NCI-H526 (cell line): ENCODE data around the gene OTOP2.
"Not testable (repeated sequence)": the region's sequence is repeated elsewhere in the genome, so short reads cannot be mapped to it uniquely, and the experiment has no call there.

Source experiments
- DNase-seq, 2 experiments: peaks; one replicate each; lab custom pipeline; 2025; lab: John Stamatoyannopoulos, UW

The OTOP2 gene

DNA sequence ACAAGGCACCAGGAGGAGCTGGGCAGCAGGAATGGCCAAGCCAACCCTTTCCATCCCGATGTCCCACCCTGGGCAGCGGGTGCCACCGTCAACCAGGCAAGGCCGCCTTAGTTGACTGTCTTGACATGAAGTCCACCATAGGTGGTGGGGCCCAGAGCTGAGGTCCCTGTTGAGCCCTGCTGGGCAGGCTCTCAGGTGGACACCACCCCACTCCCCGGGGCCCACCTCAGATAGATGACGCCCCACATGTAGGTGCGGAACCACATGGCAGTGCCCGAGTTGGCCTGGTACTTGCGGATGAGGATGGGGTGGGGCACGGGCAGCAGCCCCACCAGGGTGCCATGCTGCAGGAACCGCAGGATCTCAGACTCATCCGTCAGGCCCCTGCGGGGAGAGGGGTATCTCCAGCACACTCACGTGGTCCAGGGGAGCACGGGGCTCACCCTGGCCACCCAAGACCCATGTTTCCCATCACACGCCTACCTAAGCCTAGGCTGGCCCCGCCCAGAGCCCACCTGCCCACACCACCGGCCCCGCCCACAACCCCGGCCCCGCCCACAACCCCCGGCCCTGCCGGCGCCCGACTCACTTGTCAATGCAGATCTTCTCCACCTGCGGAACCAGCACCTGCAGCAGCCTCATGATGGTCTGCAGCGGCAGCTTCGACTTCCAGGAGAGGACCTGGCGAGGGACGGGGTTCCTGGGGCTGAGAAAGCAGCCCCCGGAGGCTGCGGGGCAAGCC lies 27.8 kb downstream of the OTOP2 start:
- DNase-seq, result no peak

- DNase-seq, result no peak
These were observed 28.5 kb downstream of the OTOP2 start for GRCh38 chr17:74952431-74953133.

- DNase-seq, result no peak
These were observed 29.1 kb downstream of the OTOP2 start for GRCh38 chr17:74953134-74953687.

DNA sequence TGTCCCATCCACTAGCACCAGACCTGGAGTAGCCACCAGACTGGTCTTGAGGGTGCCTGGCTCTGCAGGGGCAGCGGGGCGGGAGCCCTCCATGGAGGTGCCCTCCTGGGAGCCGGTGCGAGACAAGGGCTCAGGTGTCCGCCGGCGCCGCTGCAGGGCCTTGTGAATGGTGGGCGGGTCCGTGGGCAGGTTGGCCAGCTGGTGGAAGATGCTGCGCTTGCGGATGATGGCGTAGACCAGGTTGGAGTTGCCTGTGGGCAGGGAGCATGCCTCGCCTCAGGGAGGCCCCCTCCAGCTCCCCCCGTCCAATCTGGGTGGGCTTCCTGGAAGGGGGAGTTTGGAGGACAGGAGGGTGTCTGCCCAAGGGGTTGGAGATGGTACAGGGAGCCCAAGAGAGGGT lies 30.0 kb downstream of the OTOP2 start:
- no peak for DNase-seq

DNA sequence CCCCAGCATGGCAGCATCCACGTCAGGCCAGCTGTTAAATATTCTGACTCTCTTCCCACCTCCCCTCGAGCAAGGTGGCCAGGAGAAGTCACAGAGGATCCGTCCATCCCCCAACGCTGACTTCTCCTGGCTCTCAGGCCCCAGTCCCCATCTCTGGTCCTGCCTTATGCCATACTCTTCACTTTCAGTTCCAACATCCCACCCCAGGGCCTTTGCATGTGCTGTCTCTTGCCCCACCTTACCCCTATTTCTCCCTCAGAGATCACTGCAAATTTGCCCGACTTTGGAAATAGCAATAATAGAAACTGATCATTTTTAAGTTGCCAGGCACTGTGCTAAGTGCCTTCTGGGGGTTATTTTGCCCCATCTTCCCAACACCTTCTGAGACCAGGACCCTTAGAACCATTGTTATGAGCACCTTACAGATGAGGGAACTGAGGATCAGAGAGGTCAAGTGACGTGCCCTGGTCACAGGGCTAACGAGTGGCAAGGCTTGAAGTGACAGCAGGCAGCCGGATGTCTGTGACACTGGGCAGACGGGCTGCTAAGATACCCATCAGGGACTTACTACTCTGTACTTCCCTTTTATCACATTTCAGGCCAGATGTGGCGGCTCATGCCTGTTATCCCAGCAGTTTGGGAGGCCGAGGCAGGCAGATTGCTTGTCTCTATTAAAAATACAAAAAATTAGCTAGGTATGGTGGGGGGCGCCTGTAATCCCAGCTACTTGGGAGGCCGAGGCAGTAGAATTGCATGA lies 30.8 kb downstream of the OTOP2 start:
- DNase-seq, result no peak

GRCh38 chr17:74956093-74956492 lies 32.0 kb downstream of the OTOP2 start:
- no peak for DNase-seq

DNA sequence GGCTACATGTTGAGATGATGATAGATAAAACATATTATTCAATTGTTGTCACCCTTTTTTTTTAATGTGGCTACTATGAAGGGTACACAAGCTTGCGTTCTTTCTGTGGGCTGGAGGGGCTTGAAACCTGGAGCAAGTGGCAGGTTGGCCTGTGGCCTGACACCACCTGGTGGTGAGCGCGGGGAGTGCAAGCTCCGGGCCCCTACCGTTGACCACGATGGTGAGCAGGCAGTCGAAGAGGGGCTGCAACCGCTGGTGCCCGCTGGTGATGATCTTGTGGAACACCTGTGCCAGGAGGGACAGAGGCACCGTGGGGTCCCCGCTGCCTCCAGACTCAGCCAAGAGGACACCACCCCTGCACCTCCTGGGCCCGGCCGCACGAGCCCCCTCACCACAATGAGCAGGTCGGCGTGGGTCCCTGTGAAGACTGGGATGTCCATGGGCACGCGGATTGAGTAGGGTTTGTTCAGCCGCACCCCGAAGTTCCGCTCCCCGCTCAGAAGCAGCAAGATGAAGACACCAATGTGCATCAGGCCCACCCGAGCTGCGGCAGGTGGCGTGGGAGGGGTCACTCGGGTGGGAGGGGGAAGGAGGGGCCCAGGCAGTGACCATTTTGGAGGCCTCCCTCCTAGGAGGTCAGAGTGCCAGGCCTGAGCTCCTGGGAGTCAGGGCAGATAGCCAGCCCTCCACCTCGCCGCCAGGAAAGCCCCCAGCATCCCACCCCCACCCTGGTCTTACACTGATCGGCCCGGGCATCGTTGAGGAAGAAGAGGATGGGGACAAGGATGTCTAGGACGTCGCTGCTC lies 34.1 kb downstream of the OTOP2 start:
- peak in 1 of 2 experiments; percentile 76 for DNase-seq

DNA sequence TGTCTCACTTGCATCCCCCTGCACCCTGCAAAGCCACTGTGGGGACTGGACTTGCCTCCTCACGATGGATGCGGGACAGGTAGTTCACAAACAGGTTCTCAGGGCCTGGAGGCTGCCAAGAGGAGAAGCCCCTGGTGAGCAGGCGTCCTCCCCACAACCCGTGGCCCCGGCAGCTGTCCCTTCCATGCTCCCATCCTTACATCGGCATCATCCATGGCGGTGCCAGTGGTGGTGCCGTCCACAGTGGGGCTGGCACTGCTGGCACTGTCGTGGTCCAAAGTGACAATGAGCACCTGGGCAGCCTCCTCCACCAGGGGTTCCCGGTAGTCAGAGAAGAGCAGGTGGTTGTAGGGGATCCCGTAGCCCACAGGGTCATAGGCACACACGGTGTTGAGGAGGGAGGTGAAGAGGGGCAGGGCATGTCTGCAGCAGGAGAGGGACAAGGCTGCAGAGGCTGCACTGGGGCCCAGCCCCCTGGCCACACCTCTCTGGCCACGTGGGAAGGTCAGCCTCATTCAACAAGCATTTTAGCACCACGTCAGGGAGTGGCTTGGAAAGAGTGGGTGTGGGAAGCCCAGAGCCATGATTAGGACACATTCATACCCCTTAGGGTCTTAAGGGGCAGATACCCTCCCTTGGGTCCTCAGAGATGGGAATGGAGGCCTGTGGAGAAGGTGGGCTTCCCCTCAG lies 35.9 kb downstream of the OTOP2 start:
- no peak for DNase-seq

GRCh38 chr17:74960570-74961342 lies 36.7 kb downstream of the OTOP2 start:
- peak; percentile 79 to 89 for DNase-seq

DNA sequence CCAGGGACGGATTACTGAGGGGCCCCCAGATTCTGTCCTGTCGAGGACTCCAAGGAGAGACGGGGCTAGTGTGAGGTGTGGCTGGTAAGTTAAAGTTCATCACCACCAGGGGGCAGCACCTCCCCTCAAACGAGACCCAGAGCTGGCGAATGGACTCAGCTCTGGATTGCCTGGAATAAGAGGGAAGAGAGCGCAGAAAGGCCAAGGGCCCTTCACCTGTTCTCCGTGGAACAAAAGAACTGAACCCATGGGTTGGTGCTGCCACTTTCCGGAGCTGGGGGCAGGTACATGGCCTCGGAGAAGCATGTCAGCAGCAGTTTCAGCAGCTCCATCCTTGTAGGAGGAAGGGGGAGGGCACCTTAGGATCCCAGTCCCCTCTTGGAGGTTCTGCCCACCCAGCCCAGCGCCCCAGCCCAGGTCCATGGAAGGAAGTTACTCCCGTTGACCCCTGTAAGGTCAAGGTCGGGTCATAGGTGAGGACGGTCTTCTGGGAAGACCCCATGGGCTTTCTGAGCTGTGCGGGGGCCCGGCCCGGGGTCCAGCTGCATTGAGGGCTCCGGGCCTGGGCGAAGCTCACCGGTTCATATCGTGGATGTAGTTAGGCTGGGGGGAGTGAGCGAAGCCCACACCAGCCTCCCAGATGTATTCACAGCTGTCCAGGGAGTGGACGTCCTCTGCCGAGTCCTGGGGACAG lies 37.7 kb downstream of the OTOP2 start:
- DNase-seq, result peak; percentile 83 to 95

- DNase-seq, result no peak
These were observed 38.7 kb downstream of the OTOP2 start for GRCh38 chr17:74962622-74963394.

GRCh38 chr17:74963656-74964055 lies 39.6 kb downstream of the OTOP2 start:
- no peak for DNase-seq

DNA sequence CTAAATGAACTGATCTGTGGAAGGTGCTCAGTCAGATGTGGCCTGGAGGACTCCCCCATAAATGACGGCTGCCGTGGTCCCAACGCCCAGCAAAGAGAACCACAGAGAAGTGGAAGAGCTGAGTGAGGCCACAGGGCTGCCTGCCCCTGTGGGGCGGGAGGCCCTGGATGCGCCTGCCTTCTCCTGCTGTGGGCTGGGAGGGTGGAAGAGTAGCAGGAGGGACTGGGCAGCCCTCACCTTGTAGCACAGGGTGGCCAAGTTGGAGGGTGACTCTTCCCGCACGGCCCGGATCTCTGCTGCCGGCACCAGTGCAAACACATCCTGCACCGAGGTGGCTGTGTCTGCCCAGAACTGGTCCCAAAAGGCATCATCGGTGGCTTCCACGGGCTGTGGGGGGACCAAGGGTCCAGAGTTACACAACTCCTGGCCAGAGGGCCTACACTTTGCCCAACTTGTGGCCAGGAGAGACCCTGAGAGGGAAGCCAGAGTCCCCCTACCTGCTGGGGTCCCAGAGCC lies 40.2 kb downstream of the OTOP2 start:
- no peak for DNase-seq

DNA sequence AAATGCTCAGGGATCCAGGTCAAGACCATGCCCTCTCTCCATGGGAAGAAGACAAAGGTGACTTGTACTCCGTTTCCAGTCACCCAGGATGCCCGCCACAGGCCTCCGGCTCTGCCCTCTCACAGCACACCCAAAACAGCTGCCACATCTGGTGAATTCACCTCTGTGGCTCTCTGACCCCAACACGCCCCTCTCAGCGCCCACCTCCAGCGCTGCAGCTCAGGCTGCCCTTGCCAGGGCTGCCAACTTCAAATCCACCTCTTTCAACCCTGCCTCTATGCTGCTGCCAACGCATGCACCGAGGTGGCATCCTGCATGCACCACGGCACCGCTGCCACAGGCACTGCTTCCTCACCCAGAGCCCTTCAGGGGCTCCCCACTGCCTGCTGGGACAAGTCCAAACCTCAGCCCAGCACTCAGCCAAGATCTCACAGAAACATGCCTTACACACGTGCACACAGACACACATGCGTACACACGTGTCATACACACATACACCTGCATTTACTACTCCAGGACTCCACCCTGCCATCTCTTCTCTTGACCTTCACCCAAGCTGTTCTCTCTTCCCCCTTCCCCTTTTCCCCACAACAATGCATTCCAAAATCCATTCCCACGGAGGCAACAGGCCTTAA lies 41.0 kb downstream of the OTOP2 start:
- no peak for DNase-seq

DNA sequence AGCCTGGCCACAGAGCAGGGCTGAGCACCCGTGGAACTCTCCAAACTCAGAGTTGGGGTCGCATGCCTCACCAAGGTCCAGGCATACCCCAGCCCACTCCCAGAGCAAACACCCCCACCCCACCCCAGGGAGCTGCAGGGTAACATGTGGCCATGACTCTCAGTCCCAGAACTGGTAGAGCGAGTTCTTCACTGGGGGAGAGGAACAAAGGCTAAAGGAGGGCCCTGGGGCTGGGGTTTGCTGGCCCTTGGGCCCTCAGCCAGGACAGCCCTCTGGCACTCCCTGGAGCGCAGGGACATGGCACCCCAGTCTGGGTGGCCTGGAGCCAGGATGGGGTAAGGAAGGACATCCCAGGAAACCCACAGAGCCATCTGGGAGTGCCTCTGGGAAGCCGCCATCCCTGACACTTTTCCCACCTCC lies 44.3 kb downstream of the OTOP2 start:
- DNase-seq, result peak in 1 of 2 experiments; percentile 29

DNA sequence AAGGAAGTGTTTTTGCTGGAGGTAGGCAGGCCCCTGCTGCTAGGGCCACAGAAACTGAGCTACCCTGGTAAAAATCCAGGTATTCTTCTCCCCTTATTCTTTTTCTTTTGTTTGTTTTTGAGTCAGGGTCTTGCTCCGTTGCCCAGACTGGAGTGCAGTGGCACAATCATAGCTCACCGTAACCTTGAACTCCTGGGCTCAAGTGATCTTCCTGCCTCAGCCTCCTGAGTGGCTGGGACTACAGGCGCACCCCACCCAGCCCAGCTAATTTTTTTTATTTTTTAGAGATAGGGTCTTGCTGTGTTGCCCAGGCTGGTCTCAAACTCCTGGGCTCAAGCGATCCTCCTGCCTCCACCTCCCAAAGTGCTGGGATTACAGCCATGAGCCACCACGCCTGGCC lies 45.4 kb downstream of the OTOP2 start:
- not testable (repeated sequence) for DNase-seq

- DNase-seq, result no peak
These were observed 46.3 kb downstream of the OTOP2 start for GRCh38 chr17:74970395-74970794.
